OCI-LY7 (cell line): ENCODE results near the gene THRSP.

Experiments
- CTCF ChIP-seq: fragments of 200-600 bp; sonication (generic); conservative IDR thresholded peaks from 2 replicates; pipeline ENCODE4 v1.5.1; 2014; ENCODE audit warnings: mild to moderate bottlenecking, antibody characterized with exemption, low read length, moderate library complexity, mixed read lengths
- EZH2phosphoT487 ChIP-seq: fragments of 200-600 bp; sonication (generic); IDR thresholded peaks from 2 replicates; pipeline ENCODE4 v1.6.1; 2018; ENCODE audit warnings: low read depth, borderline replicate concordance, mild to moderate bottlenecking, mixed run types, antibody characterized with exemption, low read length, moderate library complexity, mixed read lengths

GRCh38 chr11:78037056-78037455 is 26.6 kb upstream of the THRSP start:
- no peak for TF ChIP-seq CTCF
- TF ChIP-seq EZH2phosphoT487, result no peak
